Astrocyte of the cerebellum (primary cell): ENCODE data around the gene S1PR1.

Experiments
- DNase-seq: peaks from one replicate; pipeline ENCODE4 v3.0.0-alpha.2; 2011; ENCODE audit warnings: low read depth
- H3K4me3 ChIP-seq: 2 replicates; pipeline ENCODE4 v1.5.1; 2011; ENCODE audit warnings: mild to moderate bottlenecking, low read depth, low read length, moderate library complexity
- CTCF ChIP-seq: IDR thresholded peaks from 2 replicates; pipeline ENCODE4 v1.5.1; 2012; ENCODE audit warnings: low read length, low read depth, moderate library complexity, mild to moderate bottlenecking; ENCODE audit errors: missing control alignments
- in situ Hi-C: cut with HindIII; loops from 2 replicates; pipeline ENCODE4 v1.10.0; 2017; ENCODE audit warnings: low sequenced_read_pairs

S1PR1 gene

DNA sequence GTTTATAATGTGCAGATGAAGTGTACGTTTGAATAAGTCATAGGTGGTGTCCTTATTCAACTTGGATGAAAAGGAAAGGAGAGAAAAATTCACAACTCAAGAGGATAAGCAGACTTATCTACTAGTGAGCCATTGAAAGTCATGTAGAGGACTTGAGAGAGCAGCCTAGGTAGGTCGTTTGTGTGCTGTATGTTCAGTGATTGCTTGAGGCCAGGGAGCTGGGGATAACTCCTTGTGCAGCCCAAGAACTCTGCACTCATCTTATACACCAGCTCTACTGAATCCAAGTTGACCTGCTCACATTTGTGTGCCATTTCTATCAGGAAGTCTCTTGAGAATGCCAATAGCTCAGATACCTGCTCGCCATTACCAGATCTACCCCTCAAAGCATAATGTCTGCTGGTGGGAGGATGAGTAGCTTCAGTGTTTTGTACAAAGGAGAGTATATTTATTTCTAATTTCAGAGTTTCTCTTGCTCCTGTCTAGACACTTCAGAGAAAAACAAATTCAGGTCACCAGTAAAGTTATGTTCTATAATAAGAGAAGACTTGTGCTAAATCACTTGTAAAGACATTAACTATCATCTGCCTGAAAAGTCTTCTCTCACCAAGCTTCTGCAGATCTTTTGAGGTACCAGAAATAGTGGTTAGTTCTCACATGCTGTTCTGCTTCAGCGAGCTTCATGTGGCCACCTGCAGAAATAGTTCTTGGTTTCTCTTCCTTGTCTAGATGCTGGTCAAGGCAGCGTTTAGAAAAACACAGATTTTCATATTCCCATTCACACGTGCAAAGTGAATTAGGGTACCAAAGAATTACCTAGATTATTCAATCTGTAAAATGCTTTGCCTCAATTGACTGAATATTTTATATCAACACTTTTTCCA, 10.8 kb downstream of the S1PR1 start:
- DNase-seq = no peak
- no peak for TF ChIP-seq CTCF
- in situ Hi-C loops = loop anchor here (5.0 kb wide), 1 partner anchor 55 kb away; no protein-coding TSS in a partner anchor
- H3K4me3 ChIP-seq = no peak overlapping the region

DNA sequence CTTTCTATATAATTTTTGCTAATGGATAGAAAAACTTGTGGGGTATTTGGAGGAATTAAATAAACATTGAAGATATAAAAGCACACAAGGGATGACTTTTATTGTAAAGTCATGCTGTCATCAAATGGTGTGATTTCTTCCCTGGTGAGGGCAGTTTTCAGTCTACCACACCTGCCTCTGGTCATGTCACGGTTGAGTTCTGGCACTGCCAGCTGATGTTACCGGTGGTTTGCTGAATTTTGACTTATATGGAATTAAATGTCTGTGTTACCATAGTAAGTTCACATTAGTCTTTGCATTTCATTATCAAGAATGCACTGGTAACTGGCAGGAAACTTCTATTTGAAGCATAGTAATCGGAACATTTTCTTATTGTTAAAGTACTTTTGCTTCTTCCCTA, 13.4 kb downstream of the S1PR1 start:
- TF ChIP-seq CTCF = no peak
- H3K4me3 ChIP-seq = no peak overlapping the region
- no peak for DNase-seq
- in situ Hi-C loops = no loop called here

DNA sequence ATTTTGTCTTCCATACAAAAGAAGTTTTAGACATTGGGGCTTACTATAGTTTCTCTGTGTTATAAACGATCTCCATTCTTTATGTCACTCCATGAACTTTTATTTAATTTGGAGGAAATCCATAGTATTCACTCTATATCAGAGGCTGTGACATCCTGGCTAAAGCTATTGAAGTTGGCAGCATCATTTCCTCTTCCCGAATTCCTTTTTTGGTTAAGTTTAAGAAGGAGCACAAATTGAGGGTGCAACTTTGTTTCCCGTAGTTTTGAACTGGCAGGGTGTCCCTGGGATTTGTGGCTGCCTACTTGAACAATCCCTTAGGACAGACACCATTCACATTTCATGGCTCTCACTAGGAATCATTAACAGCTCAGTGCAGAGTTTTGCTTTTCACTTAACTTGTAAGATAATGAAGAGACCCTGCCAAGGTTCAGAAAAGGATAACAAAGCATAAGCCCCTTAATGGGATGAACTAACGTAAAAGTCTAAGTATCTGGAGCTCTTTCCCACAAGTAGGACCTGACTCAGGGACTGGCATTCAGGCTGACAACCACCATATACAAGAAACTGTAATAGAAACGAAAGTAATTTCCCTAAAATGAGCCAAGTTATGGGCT, 13.9 kb downstream of the S1PR1 start:
- TF ChIP-seq CTCF = no peak
- in situ Hi-C loops = no loop called here
- H3K4me3 ChIP-seq = no peak overlapping the region
- no peak for DNase-seq

DNA sequence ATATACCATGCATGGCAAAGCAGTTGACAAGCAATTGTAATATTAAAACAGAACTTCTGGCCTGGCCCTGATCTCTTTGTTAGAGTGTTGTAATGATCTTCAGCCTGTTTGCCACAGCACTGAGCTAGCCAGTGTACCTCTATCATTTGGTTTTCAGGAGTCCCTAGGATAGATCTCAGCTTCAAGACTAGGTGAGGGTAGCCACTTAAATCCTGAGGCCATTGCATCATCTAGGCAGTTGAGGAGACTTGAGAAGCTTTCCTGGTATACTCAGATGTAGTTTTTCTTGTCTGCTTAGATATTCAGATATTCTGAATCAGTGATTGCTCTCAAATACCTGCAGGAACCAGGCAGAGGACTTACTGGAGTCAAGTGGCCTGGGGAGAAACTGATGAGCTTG, 14.7 kb downstream of the S1PR1 start:
- no peak for DNase-seq
- H3K4me3 ChIP-seq = no peak overlapping the region
- in situ Hi-C loops = no loop called here
- TF ChIP-seq CTCF = no peak

DNA sequence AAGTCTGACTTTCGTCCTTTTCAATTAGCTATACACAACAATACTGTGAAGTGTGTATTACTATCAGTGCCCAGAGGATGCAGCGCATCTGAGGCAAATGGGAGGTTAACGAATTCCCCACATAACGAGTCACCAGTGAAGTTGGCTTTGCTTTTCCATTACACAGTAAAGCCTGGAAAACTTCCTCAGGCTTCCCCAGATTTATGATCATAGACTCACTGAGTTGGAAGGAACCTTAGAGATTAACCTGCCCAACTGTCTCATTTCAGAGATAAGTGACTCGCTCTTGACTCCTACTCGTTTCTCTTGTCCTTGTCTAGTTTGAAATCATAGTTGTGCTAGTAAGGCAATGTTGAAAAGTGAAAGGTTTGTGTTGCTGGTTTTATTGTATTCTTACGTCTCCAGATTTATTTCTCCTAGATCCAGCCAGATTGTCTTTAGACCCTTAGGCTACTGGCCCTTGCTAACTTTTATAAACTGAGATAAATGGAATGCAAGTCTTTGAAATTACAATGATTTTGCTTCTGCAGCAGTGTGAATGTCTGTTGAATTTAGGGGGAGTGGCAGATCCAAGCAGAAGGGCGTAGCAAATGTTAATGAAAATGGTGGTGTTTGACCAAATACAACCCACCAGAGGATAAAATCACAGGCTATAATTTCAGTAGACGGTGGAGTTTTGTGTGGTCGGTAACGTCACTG, 17.3 kb downstream of the S1PR1 start:
- in situ Hi-C loops = no loop called here

More for the DNA sequence above, 17.3 kb downstream of the S1PR1 start:
- no peak overlapping the region for H3K4me3 ChIP-seq
- TF ChIP-seq CTCF = no peak
- no peak for DNase-seq
